HepG2 (cell line): ENCODE data around the gene PTPRH. TPM values are rescaled to one million over a fixed set of nuclear protein-coding genes. Genes with fewer than 3 reads are reported as not detected.

ENCODE experiments used
- ELF3 ChIP-seq: IDR thresholded peaks from 2 replicates; pipeline ENCODE4 v1.6.1; 2016; ENCODE audit warnings: missing genetic modification reagents, missing compliant biosample characterization
- KDM1A ChIP-seq: IDR thresholded peaks from 2 replicates; pipeline ENCODE4 v1.6.1; 2016; ENCODE audit warnings: missing compliant biosample characterization
- SALL2 ChIP-seq: sonication (generic); formaldehyde crosslinking; IDR thresholded peaks from 2 replicates; pipeline ENCODE4 v1.8.1; 2023; ENCODE audit warnings: mild to moderate bottlenecking, missing genetic modification reagents, inconsistent platforms
- SRSF1 ChIP-seq: fragments of 200-400 bp; formaldehyde crosslinking; optimal IDR thresholded peaks from 2 replicates; pipeline ENCODE3; 2017; ENCODE audit warnings: mild to moderate bottlenecking, low read depth, low read length, moderate library complexity
- THAP11 ChIP-seq: IDR thresholded peaks from 2 replicates; pipeline ENCODE4 v1.6.1; 2016; ENCODE audit warnings: missing biosample characterization, missing genetic modification reagents
- ZNF512 ChIP-seq: sonication (generic); formaldehyde crosslinking; IDR thresholded peaks from 2 replicates; pipeline ENCODE4 v1.4.0; 2020; ENCODE audit warnings: mild to moderate bottlenecking, missing genetic modification reagents
- ZNF547 ChIP-seq: sonication (generic); formaldehyde crosslinking; IDR thresholded peaks from 2 replicates; pipeline ENCODE4 v1.5.1; 2020; ENCODE audit warnings: mild to moderate bottlenecking, missing genetic modification reagents
- polyA plus RNA-seq, 8 experiments: library from polyadenylated mRNA; depleted of rRNA in 3 of 8; stranded (reverse) in 7 of 8; unstranded in 1 of 8; fragments of >200 nt; fragmentation: Illumina TruSeq in 4 of 8; extraction: Trizol in 4 of 8; gene quantifications; 2 replicates each; pipeline versions ENCODE4 v1.2.1 to v1.2.3, GENCODE V29; 2011 to 2016; ENCODE audit warnings: low read depth in 4 of 8, missing spikeins in 1 of 8, mixed read lengths in 1 of 8; ENCODE audit not compliant: insufficient read depth in 1 of 8
- total RNA-seq, 5 experiments: library from RNA; depleted of rRNA; stranded (reverse); fragments of >200 nt; fragmentation: Illumina TruSeq; extraction: Trizol; gene quantifications; 2 replicates each; pipeline ENCODE4 v1.2.3, GENCODE V29; 2016; ENCODE audit warnings: low read depth in 1 of 5
- TF ChIP-seq, protein P1 (sequence below), 2 experiments: sonication (generic) in 1 of 2; formaldehyde crosslinking in 1 of 2; IDR thresholded peaks; 2 replicates each; pipeline versions ENCODE4 v1.4.0 to v1.6.1; 2016 to 2020; ENCODE audit warnings: borderline replicate concordance in 1 of 2, low read depth in 1 of 2, mild to moderate bottlenecking in 1 of 2, missing genetic modification reagents in 1 of 2
- TF ChIP-seq, protein P2 (sequence below): sonication (generic); formaldehyde crosslinking; IDR thresholded peaks from 2 replicates; pipeline ENCODE4 v1.4.0; 2020; ENCODE audit warnings: missing genetic modification reagents, borderline replicate concordance

PTPRH gene
- total and polyA plus RNA-seq, 2 of the 13 experiments (the other 11 are each of a cell fraction or from before 2014, with no cell fraction given) = 14.7 to 125 TPM

DNA sequence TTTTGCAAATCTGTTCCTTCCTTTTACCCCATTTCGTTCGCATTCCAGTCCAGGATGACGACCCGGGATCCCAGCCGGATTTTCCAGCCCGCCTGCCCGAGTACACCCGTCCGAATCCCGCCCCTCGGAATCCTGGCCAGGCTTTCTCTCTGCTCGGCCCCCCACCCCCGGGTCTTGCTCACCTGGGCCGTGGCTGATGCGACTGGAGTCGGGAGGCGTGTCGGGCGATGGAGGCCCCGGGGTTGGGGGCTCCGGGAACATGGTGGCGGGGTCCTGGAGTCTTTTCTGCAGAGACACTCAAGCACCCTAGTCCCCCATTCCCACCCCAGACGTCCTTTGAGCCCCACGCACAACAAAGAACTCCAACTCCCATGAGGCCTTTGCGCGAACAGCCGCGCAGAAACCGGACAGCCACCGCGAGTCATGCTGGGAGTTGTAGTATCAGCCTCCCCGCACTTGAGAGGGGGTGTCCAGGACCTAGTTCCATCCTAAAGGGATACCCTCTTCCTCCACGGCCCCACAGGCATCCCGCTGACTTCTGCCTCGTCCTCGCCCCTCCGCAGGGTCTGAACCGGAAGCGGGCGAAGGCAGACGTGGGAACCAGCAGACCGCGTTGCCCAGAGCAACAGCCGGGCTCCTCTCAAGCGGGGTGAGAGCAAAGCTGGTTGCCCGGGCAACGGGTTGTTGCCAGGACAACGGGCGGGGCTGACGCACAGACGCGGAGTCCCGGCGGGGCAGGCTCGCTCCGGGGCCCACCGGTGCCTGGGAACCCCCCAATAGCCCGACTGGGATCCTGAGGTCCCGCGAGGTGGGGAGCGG, 30.3 kb downstream of the PTPRH start (continued):
- TF ChIP-seq, protein P1, sequence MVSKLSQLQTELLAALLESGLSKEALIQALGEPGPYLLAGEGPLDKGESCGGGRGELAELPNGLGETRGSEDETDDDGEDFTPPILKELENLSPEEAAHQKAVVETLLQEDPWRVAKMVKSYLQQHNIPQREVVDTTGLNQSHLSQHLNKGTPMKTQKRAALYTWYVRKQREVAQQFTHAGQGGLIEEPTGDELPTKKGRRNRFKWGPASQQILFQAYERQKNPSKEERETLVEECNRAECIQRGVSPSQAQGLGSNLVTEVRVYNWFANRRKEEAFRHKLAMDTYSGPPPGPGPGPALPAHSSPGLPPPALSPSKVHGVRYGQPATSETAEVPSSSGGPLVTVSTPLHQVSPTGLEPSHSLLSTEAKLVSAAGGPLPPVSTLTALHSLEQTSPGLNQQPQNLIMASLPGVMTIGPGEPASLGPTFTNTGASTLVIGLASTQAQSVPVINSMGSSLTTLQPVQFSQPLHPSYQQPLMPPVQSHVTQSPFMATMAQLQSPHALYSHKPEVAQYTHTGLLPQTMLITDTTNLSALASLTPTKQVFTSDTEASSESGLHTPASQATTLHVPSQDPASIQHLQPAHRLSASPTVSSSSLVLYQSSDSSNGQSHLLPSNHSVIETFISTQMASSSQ (IDR thresholded peaks at IDR 0.05; ENCODE audit: low read depth) = no peak
- TF ChIP-seq, protein P1 (CRISPR knock-in tag; IDR thresholded peaks at IDR 0.05; ENCODE audit: borderline replicate concordance) = no peak
- TF ChIP-seq SRSF1 = peak; percentile 20
- TF ChIP-seq THAP11 (CRISPR knock-in tag) = peak; percentile 99
- no peak for TF ChIP-seq SALL2
- TF ChIP-seq ELF3 (CRISPR knock-in tag) = no peak
- TF ChIP-seq, protein P2, sequence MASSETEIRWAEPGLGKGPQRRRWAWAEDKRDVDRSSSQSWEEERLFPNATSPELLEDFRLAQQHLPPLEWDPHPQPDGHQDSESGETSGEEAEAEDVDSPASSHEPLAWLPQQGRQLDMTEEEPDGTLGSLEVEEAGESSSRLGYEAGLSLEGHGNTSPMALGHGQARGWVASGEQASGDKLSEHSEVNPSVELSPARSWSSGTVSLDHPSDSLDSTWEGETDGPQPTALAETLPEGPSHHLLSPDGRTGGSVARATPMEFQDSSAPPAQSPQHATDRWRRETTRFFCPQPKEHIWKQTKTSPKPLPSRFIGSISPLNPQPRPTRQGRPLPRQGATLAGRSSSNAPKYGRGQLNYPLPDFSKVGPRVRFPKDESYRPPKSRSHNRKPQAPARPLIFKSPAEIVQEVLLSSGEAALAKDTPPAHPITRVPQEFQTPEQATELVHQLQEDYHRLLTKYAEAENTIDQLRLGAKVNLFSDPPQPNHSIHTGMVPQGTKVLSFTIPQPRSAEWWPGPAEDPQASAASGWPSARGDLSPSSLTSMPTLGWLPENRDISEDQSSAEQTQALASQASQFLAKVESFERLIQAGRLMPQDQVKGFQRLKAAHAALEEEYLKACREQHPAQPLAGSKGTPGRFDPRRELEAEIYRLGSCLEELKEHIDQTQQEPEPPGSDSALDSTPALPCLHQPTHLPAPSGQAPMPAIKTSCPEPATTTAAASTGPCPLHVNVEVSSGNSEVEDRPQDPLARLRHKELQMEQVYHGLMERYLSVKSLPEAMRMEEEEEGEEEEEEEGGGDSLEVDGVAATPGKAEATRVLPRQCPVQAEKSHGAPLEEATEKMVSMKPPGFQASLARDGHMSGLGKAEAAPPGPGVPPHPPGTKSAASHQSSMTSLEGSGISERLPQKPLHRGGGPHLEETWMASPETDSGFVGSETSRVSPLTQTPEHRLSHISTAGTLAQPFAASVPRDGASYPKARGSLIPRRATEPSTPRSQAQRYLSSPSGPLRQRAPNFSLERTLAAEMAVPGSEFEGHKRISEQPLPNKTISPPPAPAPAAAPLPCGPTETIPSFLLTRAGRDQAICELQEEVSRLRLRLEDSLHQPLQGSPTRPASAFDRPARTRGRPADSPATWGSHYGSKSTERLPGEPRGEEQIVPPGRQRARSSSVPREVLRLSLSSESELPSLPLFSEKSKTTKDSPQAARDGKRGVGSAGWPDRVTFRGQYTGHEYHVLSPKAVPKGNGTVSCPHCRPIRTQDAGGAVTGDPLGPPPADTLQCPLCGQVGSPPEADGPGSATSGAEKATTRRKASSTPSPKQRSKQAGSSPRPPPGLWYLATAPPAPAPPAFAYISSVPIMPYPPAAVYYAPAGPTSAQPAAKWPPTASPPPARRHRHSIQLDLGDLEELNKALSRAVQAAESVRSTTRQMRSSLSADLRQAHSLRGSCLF (CRISPR knock-in tag) = no peak
- no peak for TF ChIP-seq KDM1A (CRISPR knock-in tag)
- peak; percentile 17; the same call in 1 of the 2 replicates for TF ChIP-seq ZNF547 (CRISPR knock-in tag)
- TF ChIP-seq ZNF512 (CRISPR knock-in tag) = no peak
